Mesothelial cell of epicardium (in vitro differentiated cells): ENCODE data around the gene COL4A1. TPM values are rescaled to one million over a fixed set of nuclear protein-coding genes. Genes with fewer than 3 reads are reported as not detected.

ENCODE experiments used
- DNase-seq, 2 experiments: peaks; one replicate each; pipeline ENCODE4 v3.0.0; 2021; ENCODE audit warnings: low spot score in 2 of 2; ENCODE audit not compliant: unreplicated experiment in 2 of 2
- H3K27ac Mint-ChIP-seq: 2 replicates; pipeline ENCODE4 v1.8.0; 2021; ENCODE audit warnings: mixed read lengths
- H3K27me3 Mint-ChIP-seq: 2 replicates; pipeline ENCODE4 v1.8.0; 2021; ENCODE audit warnings: low read depth, mixed read lengths
- H3K36me3 Mint-ChIP-seq: 2 replicates; pipeline ENCODE4 v1.8.0; 2021; ENCODE audit warnings: mixed read lengths
- H3K4me1 Mint-ChIP-seq: 2 replicates; pipeline ENCODE4 v1.8.0; 2021; ENCODE audit warnings: mixed read lengths
- H3K4me3 Mint-ChIP-seq: 2 replicates; pipeline ENCODE4 v1.8.0; 2021; ENCODE audit warnings: mild to moderate bottlenecking, moderate library complexity, mixed read lengths
- H3K9me3 Mint-ChIP-seq: 2 replicates; pipeline ENCODE4 v1.8.0; 2021; ENCODE audit warnings: mixed read lengths
- total RNA-seq: library from RNA; stranded (reverse); gene quantifications from 3 replicates; pipeline ENCODE4 v1.2.1, GENCODE V29; 2021
- TF ChIP-seq, protein P1 (sequence below): fragments of 200-600 bp; sonication (generic); IDR thresholded peaks from one replicate; pipeline ENCODE4 v1.5.0; 2021; ENCODE audit warnings: antibody characterized with exemption; ENCODE audit not compliant: unreplicated experiment

Gene COL4A1
- total RNA-seq, 1 donor from 2014 or later = 362 TPM

DNA sequence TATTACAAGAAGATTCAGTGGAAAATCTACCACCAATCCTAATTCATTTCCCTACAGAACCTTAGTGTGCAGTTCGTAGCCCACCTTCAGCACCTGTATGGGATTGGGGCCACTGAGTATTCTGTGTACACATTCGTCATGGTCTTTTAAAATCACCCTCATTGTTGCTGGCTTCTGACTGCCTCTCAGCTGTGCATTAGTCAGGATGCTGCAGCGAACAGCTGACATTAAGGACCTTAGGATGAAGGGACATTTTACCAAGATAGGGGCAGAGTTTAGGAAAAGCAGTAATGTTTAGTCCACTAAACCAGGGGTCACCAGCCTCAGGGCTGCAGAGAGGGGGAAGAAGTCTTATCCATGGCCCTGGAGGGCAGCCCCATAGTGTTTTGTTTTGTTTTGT is 176.5 kb downstream of the COL4A1 start:
- TF ChIP-seq, protein P1, sequence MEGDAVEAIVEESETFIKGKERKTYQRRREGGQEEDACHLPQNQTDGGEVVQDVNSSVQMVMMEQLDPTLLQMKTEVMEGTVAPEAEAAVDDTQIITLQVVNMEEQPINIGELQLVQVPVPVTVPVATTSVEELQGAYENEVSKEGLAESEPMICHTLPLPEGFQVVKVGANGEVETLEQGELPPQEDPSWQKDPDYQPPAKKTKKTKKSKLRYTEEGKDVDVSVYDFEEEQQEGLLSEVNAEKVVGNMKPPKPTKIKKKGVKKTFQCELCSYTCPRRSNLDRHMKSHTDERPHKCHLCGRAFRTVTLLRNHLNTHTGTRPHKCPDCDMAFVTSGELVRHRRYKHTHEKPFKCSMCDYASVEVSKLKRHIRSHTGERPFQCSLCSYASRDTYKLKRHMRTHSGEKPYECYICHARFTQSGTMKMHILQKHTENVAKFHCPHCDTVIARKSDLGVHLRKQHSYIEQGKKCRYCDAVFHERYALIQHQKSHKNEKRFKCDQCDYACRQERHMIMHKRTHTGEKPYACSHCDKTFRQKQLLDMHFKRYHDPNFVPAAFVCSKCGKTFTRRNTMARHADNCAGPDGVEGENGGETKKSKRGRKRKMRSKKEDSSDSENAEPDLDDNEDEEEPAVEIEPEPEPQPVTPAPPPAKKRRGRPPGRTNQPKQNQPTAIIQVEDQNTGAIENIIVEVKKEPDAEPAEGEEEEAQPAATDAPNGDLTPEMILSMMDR = no peak
- Mint-ChIP-seq H3K4me1 (peaks cover 17% of the 10 kb centered on the region), H3K9me3 (no peaks in the 10 kb centered on the region), H3K27ac (no peak overlapping the region), H3K27me3 (peaks cover 2% of the 10 kb centered on the region), H3K4me3 (no peak overlapping the region), H3K36me3 (no peaks in the 10 kb centered on the region)
- DNase-seq = no peak

DNA sequence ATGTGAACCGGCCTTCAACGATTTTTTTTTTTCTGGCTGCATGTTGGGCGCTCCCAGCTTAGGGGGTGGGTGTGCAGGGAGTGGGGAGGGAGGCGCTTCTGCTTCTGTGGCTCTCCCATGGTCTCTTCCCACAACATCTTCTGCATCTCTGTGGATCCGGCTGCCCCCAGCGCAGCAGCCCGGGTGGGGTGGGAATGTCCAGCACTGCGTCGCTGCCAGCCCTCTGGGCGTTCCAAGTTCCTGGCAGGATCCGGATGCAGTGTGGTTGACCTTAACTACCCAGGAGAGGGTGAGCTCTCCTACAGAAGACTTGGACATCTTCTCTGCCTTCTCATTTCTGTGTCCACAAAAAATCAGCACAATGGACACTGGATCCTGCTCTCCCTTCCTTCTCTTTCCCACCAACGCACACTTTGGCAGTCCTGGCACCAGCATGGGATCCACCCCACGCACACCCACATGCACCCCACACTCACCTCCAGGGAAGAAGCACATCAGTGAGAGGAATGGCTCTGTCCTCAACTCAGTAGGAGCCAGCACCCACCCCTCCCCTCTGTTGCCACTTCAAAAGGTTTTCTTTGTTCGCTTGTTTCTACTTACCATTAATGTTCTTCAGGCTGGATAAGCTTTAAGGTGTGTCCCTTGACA is 177.3 kb downstream of the COL4A1 start:
- Mint-ChIP-seq H3K9me3 (no peaks in the 10 kb centered on the region), H3K27me3 (peaks cover 2% of the 10 kb centered on the region), H3K27ac (no peak overlapping the region), H3K4me3 (no peak overlapping the region), H3K4me1 (peaks cover 17% of the 10 kb centered on the region), H3K36me3 (no peaks in the 10 kb centered on the region)
- DNase-seq = no peak
- TF ChIP-seq, protein P1 = no peak

DNA sequence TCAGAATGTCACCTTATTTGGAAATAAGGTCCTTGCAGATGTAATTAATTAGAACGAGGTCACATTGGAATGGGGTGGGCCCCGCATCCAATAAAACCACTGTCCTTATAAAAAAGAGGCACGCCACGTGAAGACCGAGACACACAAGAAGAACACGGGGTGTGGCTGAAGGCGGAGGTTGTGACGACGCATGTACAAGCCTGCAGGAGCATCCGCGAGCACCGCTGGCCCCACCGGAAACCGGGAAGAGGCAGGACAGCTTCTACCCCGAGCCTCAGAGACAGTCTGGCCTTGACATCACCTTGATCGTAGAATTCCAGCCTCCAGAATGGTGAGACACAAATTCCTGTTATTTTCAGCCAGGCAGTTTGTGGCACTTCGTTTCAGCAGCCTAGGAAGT is 177.9 kb downstream of the COL4A1 start:
- TF ChIP-seq, protein P1 = no peak
- Mint-ChIP-seq H3K27ac (no peak overlapping the region), H3K4me3 (no peak overlapping the region), H3K9me3 (no peaks in the 10 kb centered on the region), H3K4me1 (peaks cover 17% of the 10 kb centered on the region), H3K36me3 (no peaks in the 10 kb centered on the region), H3K27me3 (peaks cover 2% of the 10 kb centered on the region)
- no peak for DNase-seq

DNA sequence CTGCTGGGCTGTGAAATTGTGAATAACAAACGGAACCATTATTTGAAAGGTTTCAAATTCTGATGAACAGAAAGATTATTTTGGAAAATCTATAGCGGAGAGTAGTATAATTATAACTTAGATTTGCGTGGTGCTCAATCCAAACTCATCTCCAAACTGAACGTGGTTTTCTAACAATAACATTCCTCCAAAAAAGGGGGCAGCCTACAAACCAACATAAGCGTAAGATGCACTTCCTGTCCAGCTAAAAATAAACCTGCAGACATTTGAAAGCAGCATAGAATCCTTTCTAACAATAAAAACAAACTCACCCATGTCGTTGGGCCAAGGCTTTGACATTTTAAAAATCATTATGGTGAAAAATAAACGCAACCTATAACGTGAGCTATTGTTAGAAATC is 178.4 kb downstream of the COL4A1 start:
- H3K4me3 Mint-ChIP-seq = no peak overlapping the region

DNA sequence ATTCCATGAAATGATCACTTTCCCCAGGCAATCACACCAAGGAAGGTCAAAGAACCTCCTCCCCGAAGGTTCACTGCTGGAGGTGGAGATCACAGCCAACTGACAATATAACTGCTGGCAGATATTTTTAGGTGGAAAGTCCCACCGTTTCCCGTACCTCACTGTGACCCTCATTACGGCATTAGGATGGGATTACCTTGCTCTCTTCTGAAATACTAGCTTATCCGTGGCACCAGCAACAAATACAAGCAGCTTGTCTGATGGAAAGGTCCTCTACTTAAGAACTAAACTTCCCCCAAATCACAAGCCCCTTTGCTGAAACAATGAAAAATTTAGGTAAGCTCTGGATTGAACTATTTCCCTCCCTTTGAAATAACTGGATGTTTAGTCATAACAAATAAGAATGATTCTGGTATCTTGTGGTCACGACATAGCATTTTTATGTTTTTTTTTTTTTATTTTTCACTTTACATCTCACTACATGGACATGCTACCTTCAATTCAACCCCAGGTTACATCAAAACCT is 178.9 kb downstream of the COL4A1 start:
- H3K27ac Mint-ChIP-seq = no peak overlapping the region
- peaks cover 2% of the 10 kb centered on the region for H3K27me3 Mint-ChIP-seq
- DNase-seq = no peak
- H3K4me1 Mint-ChIP-seq = peaks cover 22% of the 10 kb centered on the region
- H3K4me3 Mint-ChIP-seq = no peak overlapping the region
- TF ChIP-seq, protein P1 = no peak
- no peaks in the 10 kb centered on the region for H3K9me3 Mint-ChIP-seq
- no peaks in the 10 kb centered on the region for H3K36me3 Mint-ChIP-seq

More for the DNA sequence above, 178.4 kb downstream of the COL4A1 start:
- H3K27me3 Mint-ChIP-seq = peaks cover 2% of the 10 kb centered on the region
- H3K4me1 Mint-ChIP-seq = peaks cover 21% of the 10 kb centered on the region
- no peaks in the 10 kb centered on the region for H3K9me3 Mint-ChIP-seq
- TF ChIP-seq, protein P1 = no peak
- H3K36me3 Mint-ChIP-seq = no peaks in the 10 kb centered on the region
- no peak overlapping the region for H3K27ac Mint-ChIP-seq
- DNase-seq = no peak
